Lower lobe of right lung (tissue), 2 donors: ENCODE results near the gene SAP30L. TPM values are rescaled to one million over a fixed set of nuclear protein-coding genes. Genes with fewer than 3 reads are reported as not detected.

Experiments used
- ATAC-seq, 2 donors: fragments of 200-7000 bp; cut with Tn5 transposase; one replicate each; pipeline ENCODE4 v1.9.1; 2020 to 2022; ENCODE audit warnings: mild to moderate bottlenecking in 2 of 2, moderate library complexity in 2 of 2
- DNase-seq: peaks from one replicate; pipeline ENCODE4 v3.0.0-alpha.2; 2020
- H3K27ac ChIP-seq: fragments of 200-600 bp; one replicate; pipeline ENCODE4 v1.8.0; 2022
- H3K27me3 ChIP-seq: fragments of 200-600 bp; one replicate; pipeline ENCODE4 v1.8.0; 2022; ENCODE audit warnings: low read depth
- H3K36me3 ChIP-seq: fragments of 200-600 bp; one replicate; pipeline ENCODE4 v1.8.0; 2022; ENCODE audit warnings: mild to moderate bottlenecking
- H3K4me1 ChIP-seq: fragments of 200-600 bp; one replicate; pipeline ENCODE4 v1.8.0; 2022
- H3K4me3 ChIP-seq: fragments of 200-600 bp; one replicate; pipeline ENCODE4 v1.8.0; 2022; ENCODE audit warnings: mild to moderate bottlenecking
- H3K9me3 ChIP-seq: fragments of 200-600 bp; one replicate; pipeline ENCODE4 v1.8.0; 2022
- intact Hi-C: fragments of 100-400 bp; cut with DNase I; formaldehyde crosslinking; loops from one replicate; pipeline ENCODE4 v1.11.0; 2022
- total RNA-seq: library from RNA; stranded (reverse); fragmentation: NEBNext Ultra II Directional; extraction: Animal tissue kit (Norgen Biotek cat#: 25700); gene quantifications from one replicate; pipeline ENCODE4 v1.2.1, GENCODE V29; 2021
- TF ChIP-seq, protein P1 (sequence below): fragments of 200-600 bp; IDR thresholded peaks from one replicate; pipeline ENCODE4 v1.8.0; 2022; ENCODE audit warnings: antibody characterized with exemption, mild to moderate bottlenecking
- donor health status: DM: no; HTN: yes; CAD: no; lungs with severe emphysema.

The SAP30L gene
- total RNA-seq, 1 donor from 2014 or later = 43.2 TPM

DNA sequence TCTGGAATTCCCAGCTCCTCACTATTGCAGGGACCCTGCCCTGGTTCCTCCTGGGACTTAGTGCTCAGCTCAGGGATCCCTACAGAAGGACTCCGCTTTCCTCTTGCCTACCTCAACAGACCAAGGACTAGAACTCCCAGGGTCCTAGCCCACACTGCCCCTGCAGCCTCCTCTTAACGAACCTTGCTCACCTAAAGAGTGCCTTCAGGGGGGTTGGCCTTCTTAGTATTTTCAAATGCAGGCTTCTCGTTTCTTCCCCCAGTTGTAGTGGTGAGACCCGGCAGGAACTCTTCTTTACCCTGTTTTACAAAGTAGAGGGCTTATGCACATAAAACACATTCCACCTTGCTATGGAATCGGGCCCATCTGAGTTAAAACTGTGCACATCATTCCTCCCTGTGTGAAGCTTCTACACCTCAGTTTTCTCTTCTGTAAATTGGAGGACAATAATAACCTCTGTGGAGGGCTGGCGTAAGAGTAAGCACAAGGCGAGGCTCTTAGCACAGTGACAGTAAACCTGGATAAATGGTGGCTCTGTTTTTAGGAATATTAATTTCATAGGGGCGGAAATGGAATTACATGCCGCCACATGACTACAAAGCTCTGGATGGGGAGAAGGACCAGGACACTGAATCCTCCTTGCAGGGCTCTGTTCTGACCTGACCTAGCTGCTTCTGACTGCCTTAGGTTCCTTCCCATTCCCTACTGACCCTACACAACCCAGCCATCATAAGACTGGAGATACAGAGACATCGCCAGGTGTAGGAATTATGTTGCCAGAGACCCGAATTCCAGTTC lies 36.0 kb downstream of the SAP30L start:
- intact Hi-C loops = no loop called here

DNA sequence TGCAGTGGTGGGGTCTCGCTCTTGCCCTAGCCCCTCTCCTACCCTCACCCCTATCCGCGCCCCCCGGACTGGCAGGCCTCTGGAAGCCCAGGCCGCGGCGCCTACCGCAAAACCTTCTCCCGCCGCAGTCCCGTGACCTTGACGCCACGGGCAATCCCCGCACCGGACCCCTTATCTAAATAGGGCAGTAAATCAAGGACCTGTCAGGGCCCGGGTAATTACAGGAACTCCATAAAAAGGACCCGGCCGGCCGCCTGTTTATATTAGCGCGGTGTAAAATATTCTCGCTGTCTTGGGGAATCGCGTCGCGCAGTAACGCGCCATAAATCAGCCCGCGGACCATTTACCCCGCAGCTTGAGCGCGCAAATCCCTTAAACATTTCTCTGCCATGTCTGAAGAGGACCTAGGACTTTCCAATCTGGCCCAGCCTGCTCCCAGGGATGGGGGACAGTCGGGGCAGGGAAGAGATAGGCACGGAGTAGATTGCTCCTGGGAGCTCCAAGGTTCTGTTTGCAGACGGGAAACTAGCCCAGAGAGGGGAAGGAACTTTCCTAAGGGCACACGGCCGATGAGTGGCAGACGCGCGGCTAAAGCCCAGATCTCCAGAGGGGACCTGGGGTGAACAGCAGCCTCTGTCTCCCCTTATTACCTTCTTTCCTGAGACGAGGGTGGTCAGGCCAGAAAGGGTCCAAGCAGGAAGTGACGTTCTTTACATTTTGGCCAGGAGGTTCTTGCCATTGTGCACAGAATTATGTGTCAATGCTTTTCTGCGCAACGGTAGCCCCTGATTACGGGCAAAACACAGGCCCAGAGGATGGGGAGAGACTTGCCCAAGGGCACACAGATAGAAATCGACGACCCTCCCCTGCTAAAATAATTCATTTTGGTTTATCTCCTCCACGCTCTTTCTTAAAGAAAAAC lies 37.0 kb downstream of the SAP30L start:
- Histone ChIP-seq H3K4me1 (peaks cover 27% of the 10 kb centered on the region), H3K27ac (no peak overlapping the region), H3K27me3 (peaks cover 100% of the 10 kb centered on the region), H3K36me3 (no peaks in the 10 kb centered on the region), H3K4me3 (no peak overlapping the region), H3K9me3 (no peaks in the 10 kb centered on the region)
- DNase-seq = no peak
- no peak for ATAC-seq
- intact Hi-C loops = no loop called here
- TF ChIP-seq, protein P1, sequence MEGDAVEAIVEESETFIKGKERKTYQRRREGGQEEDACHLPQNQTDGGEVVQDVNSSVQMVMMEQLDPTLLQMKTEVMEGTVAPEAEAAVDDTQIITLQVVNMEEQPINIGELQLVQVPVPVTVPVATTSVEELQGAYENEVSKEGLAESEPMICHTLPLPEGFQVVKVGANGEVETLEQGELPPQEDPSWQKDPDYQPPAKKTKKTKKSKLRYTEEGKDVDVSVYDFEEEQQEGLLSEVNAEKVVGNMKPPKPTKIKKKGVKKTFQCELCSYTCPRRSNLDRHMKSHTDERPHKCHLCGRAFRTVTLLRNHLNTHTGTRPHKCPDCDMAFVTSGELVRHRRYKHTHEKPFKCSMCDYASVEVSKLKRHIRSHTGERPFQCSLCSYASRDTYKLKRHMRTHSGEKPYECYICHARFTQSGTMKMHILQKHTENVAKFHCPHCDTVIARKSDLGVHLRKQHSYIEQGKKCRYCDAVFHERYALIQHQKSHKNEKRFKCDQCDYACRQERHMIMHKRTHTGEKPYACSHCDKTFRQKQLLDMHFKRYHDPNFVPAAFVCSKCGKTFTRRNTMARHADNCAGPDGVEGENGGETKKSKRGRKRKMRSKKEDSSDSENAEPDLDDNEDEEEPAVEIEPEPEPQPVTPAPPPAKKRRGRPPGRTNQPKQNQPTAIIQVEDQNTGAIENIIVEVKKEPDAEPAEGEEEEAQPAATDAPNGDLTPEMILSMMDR = no peak

More for the DNA sequence above, 36.0 kb downstream of the SAP30L start:
- no peak overlapping the region for H3K4me3 ChIP-seq
- H3K4me1 ChIP-seq = peaks cover 37% of the 10 kb centered on the region
- H3K27ac ChIP-seq = no peak overlapping the region
- H3K36me3 ChIP-seq = no peaks in the 10 kb centered on the region
- TF ChIP-seq, protein P1 = no peak
- no peak for DNase-seq
- no peaks in the 10 kb centered on the region for H3K9me3 ChIP-seq
- ATAC-seq = no peak
- peaks cover 100% of the 10 kb centered on the region for H3K27me3 ChIP-seq

DNA sequence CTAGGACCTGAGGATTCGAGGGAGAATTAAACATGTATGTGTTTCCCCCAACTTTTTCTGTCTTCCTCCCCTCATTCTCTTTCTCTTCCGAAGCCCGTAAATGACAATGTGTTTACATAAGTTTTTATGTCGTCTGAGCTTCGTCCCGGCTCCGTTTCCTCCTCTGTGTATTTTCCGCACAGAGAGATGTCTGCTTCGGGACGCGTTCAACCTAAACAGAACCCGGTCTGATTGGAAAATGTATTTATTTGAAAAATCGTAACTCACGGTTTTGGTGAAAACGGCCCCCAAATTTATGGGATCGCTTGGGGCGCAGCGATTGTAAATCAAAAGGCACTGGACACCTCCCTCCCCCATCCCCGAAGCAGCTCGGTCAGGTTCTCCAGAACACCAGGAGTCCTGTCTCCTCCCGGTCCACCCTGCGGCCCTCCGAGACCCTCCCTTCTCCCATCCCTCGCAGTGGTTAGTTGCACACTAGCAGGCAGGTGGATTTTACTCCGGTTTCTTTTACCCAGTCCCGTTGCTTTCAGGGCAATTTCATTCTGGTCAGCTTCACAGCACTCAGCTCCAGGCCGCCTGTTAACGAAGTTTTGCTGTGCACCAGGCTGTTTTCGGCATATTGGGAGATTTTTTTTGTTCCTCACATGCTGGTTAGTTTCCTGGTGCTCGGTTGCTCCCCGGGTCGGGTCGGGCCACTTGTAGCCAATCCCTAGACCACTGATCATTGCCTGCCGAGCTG lies 38.0 kb downstream of the SAP30L start:
- intact Hi-C loops = no loop called here
- H3K27me3 ChIP-seq = peaks cover 100% of the 10 kb centered on the region
- ATAC-seq (no peak), DNase-seq (no peak)
- H3K4me3 ChIP-seq = no peak overlapping the region
- H3K9me3 ChIP-seq = no peaks in the 10 kb centered on the region
- no peaks in the 10 kb centered on the region for H3K36me3 ChIP-seq
- no peak overlapping the region for H3K27ac ChIP-seq
- TF ChIP-seq, protein P1 = no peak
- H3K4me1 ChIP-seq = peaks cover 17% of the 10 kb centered on the region

DNA sequence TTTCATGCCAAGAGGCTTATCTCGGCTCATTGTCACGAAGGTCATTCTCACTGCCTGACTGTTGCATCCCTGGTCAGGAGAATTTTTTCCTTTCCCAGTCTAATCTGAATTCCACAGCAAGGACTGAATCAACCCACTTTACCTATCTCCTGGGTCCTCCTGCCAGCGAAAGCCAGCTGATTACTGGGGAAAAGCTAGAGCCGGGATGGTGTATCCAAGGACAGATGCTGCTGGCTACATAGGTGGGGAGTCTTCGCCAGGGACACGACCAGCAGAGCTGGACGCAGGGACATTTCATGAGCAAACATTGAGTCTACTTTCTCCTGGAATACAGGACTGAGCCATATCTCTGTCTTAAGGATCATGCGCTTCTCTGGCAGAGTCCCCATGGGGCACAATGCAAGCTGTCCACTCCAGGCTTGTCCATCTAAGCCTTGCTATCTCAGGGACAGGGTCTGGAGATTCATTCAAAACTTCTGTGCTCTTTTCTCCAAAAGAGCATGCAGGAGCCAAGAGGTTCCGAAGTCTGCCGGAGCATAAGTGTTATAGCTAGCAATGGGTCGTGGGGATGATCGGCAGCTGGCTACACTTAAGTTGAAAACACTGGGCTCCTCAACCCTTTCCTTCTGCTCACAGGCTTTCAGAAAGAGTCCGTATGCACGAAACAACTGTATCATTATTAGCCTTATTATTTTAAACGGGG lies 38.7 kb downstream of the SAP30L start:
- intact Hi-C loops = no loop called here
- no peak for ATAC-seq
- no peak overlapping the region for H3K27ac ChIP-seq
- H3K36me3 ChIP-seq = no peaks in the 10 kb centered on the region
- DNase-seq = no peak
- TF ChIP-seq, protein P1 = no peak
- H3K4me1 ChIP-seq = peaks cover 10% of the 10 kb centered on the region
- H3K9me3 ChIP-seq = no peaks in the 10 kb centered on the region
- H3K4me3 ChIP-seq = no peak overlapping the region
- peaks cover 99% of the 10 kb centered on the region for H3K27me3 ChIP-seq

DNA sequence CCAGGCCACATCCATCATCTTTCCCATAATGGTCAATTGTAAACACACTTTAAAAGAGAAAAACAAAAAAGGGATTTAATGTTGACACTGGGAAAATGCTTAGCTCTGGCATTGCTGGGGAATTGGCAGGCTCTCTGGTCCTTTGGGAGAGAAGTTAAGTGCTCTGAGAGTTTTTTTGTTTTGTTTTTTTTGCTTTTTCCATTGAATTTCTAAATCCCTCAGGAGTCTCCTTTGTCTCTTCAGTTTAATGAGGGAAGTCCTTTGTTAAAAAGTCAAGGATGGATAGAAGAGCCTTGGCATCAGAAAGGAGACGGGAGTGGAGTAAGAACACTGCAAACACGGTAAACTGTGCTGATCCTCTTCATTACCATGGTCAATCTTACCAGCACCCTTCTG lies 39.3 kb downstream of the SAP30L start:
- DNase-seq = no peak
- Histone ChIP-seq H3K27me3 (peaks cover 98% of the 10 kb centered on the region), H3K4me3 (no peak overlapping the region), H3K36me3 (no peaks in the 10 kb centered on the region), H3K9me3 (no peaks in the 10 kb centered on the region), H3K27ac (no peak overlapping the region), H3K4me1 (peaks cover 6% of the 10 kb centered on the region)
- intact Hi-C loops = no loop called here
- TF ChIP-seq, protein P1 = no peak
- ATAC-seq = no peak
